Thyroid gland (tissue), 4 donors: ENCODE data around the gene IDH3G. TPM values are rescaled to one million over a fixed set of nuclear protein-coding genes. Genes with fewer than 3 reads are reported as not detected.
A peak's percentile ranks its signal among the peaks of the same experiment; 100 is the strongest.

Experiments
- DNase-seq, 2 donors: peaks; one replicate each; pipeline ENCODE4 v3.0.0-alpha.2; 2019
- H3K27ac ChIP-seq, 3 donors: fragments of 200-600 bp; sonication (generic); 1 replicate in 2 of 3; 2 replicates in 1 of 3; pipeline ENCODE4 v1.5.1; 2016 to 2019; ENCODE audit warnings: mild to moderate bottlenecking in 1 of 3, moderate library complexity in 1 of 3
- H3K27me3 ChIP-seq: fragments of 200-600 bp; sonication (generic); one replicate; pipeline ENCODE4 v1.5.1; 2019
- H3K36me3 ChIP-seq, 2 donors: fragments of 200-600 bp; sonication (generic); one replicate each; pipeline ENCODE4 v1.5.1; 2016 to 2019
- H3K4me1 ChIP-seq, 2 donors: fragments of 200-600 bp; sonication (generic); one replicate each; pipeline ENCODE4 v1.5.1; 2017 to 2019
- H3K4me3 ChIP-seq, 3 donors: fragments of 200-600 bp; sonication (generic); replicated peaks in 1 of 3; 1 replicate in 2 of 3; 2 replicates in 1 of 3; pipeline ENCODE4 v1.5.1; 2016; ENCODE audit warnings: mild to moderate bottlenecking in 1 of 3
- H3K9me3 ChIP-seq: fragments of 200-600 bp; sonication (generic); one replicate; pipeline ENCODE4 v1.5.1; 2017
- CTCF ChIP-seq, 6 experiments: fragments of 200-600 bp in 3 of 6; fragments of 450-650 bp in 3 of 6; sonication (generic) in 3 of 6; IDR thresholded peaks; one replicate each; pipeline ENCODE4 v1.5.1; 2016 to 2019; ENCODE audit warnings: antibody characterized with exemption in 6 of 6, mild to moderate bottlenecking in 2 of 6, inconsistent platforms in 1 of 6, moderate library complexity in 1 of 6
- POLR2A ChIP-seq, 2 donors: fragments of 450-650 bp; IDR thresholded peaks; one replicate each; pipeline ENCODE4 v1.6.1; 2017; ENCODE audit warnings: antibody characterized with exemption in 2 of 2, mild to moderate bottlenecking in 2 of 2, moderate library complexity in 1 of 2
- WGBS, 2 donors: methylation state at CpG; one replicate each; pipeline ENCODE4 v1.1.5; 2017; 5-methylcytosine and 5-hydroxymethylcytosine counted together
- intact Hi-C: fragments of 100-400 bp; cut with DNase I; formaldehyde crosslinking; loops from one replicate; pipeline ENCODE4 v1.15.1; 2023
- total RNA-seq, 4 donors: library from RNA; depleted of rRNA; stranded (reverse); fragments of >200 nt; gene quantifications; one replicate each; pipeline ENCODE4 v1.2.3, GENCODE V29; 2016

Gene IDH3G
- total RNA-seq, 4 donors from 2014 or later, result 77.7 to 148 (median 115) TPM

- intact Hi-C loops, result no loop called here
- no peaks in the 10 kb centered on the region for H3K9me3 ChIP-seq
- WGBS, 2 donors, result 19 to 42% methylated on average over 4 to 12 of the region's 102 CpGs
- TF ChIP-seq CTCF (IDR thresholded peaks at IDR 0.05), result no peak
- no peak for TF ChIP-seq POLR2A (IDR thresholded peaks at IDR 0.05)
- no peak overlapping the region for H3K4me3 ChIP-seq
- H3K36me3 ChIP-seq, result no peaks in the 10 kb centered on the region
- H3K4me1 ChIP-seq, result peaks cover 0 to 7% of the 10 kb centered on the region in 2 donors
- no peak overlapping the region for H3K27ac ChIP-seq
- DNase-seq, result no peak
- peaks cover 15% of the 10 kb centered on the region for H3K27me3 ChIP-seq
These were observed 36.7 kb upstream of the IDH3G start for GRCh38 chrX:153830640-153831428.

GRCh38 chrX:153829799-153830639 lies 35.8 kb upstream of the IDH3G start, which contains the start of gene PDZD4:
TSS of gene PDZD4 (minus strand) at chrX:153830544. CDS start at chrX:153830298, 246 bp downstream.
- H3K27ac ChIP-seq, result no peak within 1 kb of the TSS
- 4% methylated on average over 4 of the region's 97 CpGs; no CpG with 5 or more reads in 1 of the 2 donors for WGBS, 2 donors
- no peaks in the 10 kb centered on the region for H3K9me3 ChIP-seq
- TF ChIP-seq CTCF (IDR thresholded peaks at IDR 0.05) (no peak), POLR2A (IDR thresholded peaks at IDR 0.05) (no peak)
- H3K36me3 ChIP-seq, result no peaks in the 10 kb centered on the region
- peaks cover 0 to 7% of the 10 kb centered on the region in 2 donors for H3K4me1 ChIP-seq
- peak within 1 kb of the TSS in 1 of 3 donors; percentile 18 for H3K4me3 ChIP-seq
- DNase-seq, result no peak
- H3K27me3 ChIP-seq, result peaks cover 15% of the 10 kb centered on the region
- intact Hi-C loops, result no loop called here

GRCh38 chrX:153829549-153829798 lies 35.3 kb upstream of the IDH3G start:
- Histone ChIP-seq H3K27ac (no peak overlapping the region), H3K27me3 (peaks cover 15% of the 10 kb centered on the region), H3K36me3 (no peaks in the 10 kb centered on the region), H3K9me3 (no peaks in the 10 kb centered on the region), H3K4me3 (peak overlapping the region in 1 of 3 donors; percentile 18), H3K4me1 (peaks cover 0 to 7% of the 10 kb centered on the region in 2 donors)
- 0% methylated on average over 2 of the region's 27 CpGs; no CpG with 5 or more reads in 1 of the 2 donors for WGBS, 2 donors
- intact Hi-C loops, result no loop called here
- no peak for TF ChIP-seq CTCF (IDR thresholded peaks at IDR 0.05)
- TF ChIP-seq POLR2A (IDR thresholded peaks at IDR 0.05), result no peak
- no peak for DNase-seq

GRCh38 chrX:153828723-153829548 lies 34.8 kb upstream of the IDH3G start:
- H3K27ac ChIP-seq, result no peak overlapping the region
- peaks cover 15% of the 10 kb centered on the region for H3K27me3 ChIP-seq
- 3% methylated on average over 13 of the region's 50 CpGs; no CpG with 5 or more reads in 1 of the 2 donors for WGBS, 2 donors
- no peaks in the 10 kb centered on the region for H3K36me3 ChIP-seq
- DNase-seq, result peak in 1 of 2 donors; percentile 4
- TF ChIP-seq CTCF (IDR thresholded peaks at IDR 0.05), result no peak
- no peaks in the 10 kb centered on the region for H3K9me3 ChIP-seq
- peak overlapping the region in 1 of 3 donors; percentile 18 for H3K4me3 ChIP-seq
- H3K4me1 ChIP-seq, result peaks cover 0 to 7% of the 10 kb centered on the region in 2 donors
- intact Hi-C loops, result no loop called here
